Testis (tissue), 2 donors: ENCODE results near the gene MMP15.

Experiments
- CTCF ChIP-seq, 3 experiments: fragments of 450-650 bp in 2 of 3; fragments of 200-600 bp in 1 of 3; sonication (generic) in 1 of 3; IDR thresholded peaks; one replicate each; pipeline ENCODE4 v1.5.1; 2016 to 2019; ENCODE audit warnings: antibody characterized with exemption in 3 of 3, mild to moderate bottlenecking in 2 of 3, moderate library complexity in 1 of 3
- POLR2A ChIP-seq: fragments of 450-650 bp; IDR thresholded peaks from one replicate; pipeline ENCODE4 v1.6.1; 2017; ENCODE audit warnings: antibody characterized with exemption, mild to moderate bottlenecking, moderate library complexity

GRCh38 chr16:58020628-58021521, 4.7 kb upstream of the MMP15 start:
- TF ChIP-seq CTCF (IDR thresholded peaks at IDR 0.05) (peak; percentile 53 to 70 (median 64)), POLR2A (no peak)
